Measurements from ENCODE around the gene TREH. TPM values are rescaled to one million over a fixed set of nuclear protein-coding genes. Genes with fewer than 3 reads are reported as not detected.
"Not testable (repeated sequence)": the region's sequence is repeated elsewhere in the genome, so short reads cannot be mapped to it uniquely, and the experiment has no call there.

Gene TREH
- total RNA-seq = not detected in 2 replicates

GRCh38 chr11:118679483-118679882 is at the start of gene TREH:
TREH (minus strand) TSS chr11:118679650; CDS start chr11:118679627, 23 bp downstream.
- Mint-ChIP-seq H3K27ac (no peak within 1 kb of the TSS), H3K27me3 (ENCODE audit: low read depth) (peaks cover 6% of the 10 kb centered on the region), H3K9me3 (no peaks in the 10 kb centered on the region), H3K36me3 (ENCODE audit: low read depth) (no peaks in the 10 kb centered on the region), H3K4me1 (ENCODE audit: low read depth) (no peaks in the 10 kb centered on the region), H3K4me3 (ENCODE audit: low read depth) (no peak within 1 kb of the TSS)
- intact Hi-C loops (cut with micrococcal nuclease) = no loop called here
- DNase-seq (ENCODE audit: low spot score) = no peak

- H3K27ac Mint-ChIP-seq; H3K9me3 Mint-ChIP-seq; DNase-seq (ENCODE audit: low spot score); H3K36me3 Mint-ChIP-seq (ENCODE audit: low read depth); H3K4me1 Mint-ChIP-seq (ENCODE audit: low read depth); H3K4me3 Mint-ChIP-seq (ENCODE audit: low read depth); intact Hi-C loops (cut with micrococcal nuclease): not testable (repeated sequence)
- H3K27me3 Mint-ChIP-seq (ENCODE audit: low read depth) = peaks cover 35% of the 10 kb centered on the region
These were observed 48.7 kb upstream of the TREH start for GRCh38 chr11:118728112-118728511.

GRCh38 chr11:118727721-118728066 is 48.2 kb upstream of the TREH start:
- intact Hi-C loops (cut with micrococcal nuclease); H3K9me3 Mint-ChIP-seq; H3K4me1 Mint-ChIP-seq (ENCODE audit: low read depth); H3K36me3 Mint-ChIP-seq (ENCODE audit: low read depth); H3K27ac Mint-ChIP-seq; DNase-seq (ENCODE audit: low spot score); H3K4me3 Mint-ChIP-seq (ENCODE audit: low read depth): not testable (repeated sequence)
- H3K27me3 Mint-ChIP-seq (ENCODE audit: low read depth) = peaks cover 35% of the 10 kb centered on the region

- H3K4me1 Mint-ChIP-seq (ENCODE audit: low read depth); intact Hi-C loops (cut with micrococcal nuclease); H3K4me3 Mint-ChIP-seq (ENCODE audit: low read depth); H3K36me3 Mint-ChIP-seq (ENCODE audit: low read depth); DNase-seq (ENCODE audit: low spot score); H3K27ac Mint-ChIP-seq; H3K9me3 Mint-ChIP-seq: not testable (repeated sequence)
- peaks cover 35% of the 10 kb centered on the region for H3K27me3 Mint-ChIP-seq (ENCODE audit: low read depth)
These were observed 47.7 kb upstream of the TREH start for GRCh38 chr11:118727001-118727720.

- H3K36me3 Mint-ChIP-seq (ENCODE audit: low read depth); H3K27ac Mint-ChIP-seq; H3K9me3 Mint-ChIP-seq; H3K4me1 Mint-ChIP-seq (ENCODE audit: low read depth); DNase-seq (ENCODE audit: low spot score); H3K4me3 Mint-ChIP-seq (ENCODE audit: low read depth); intact Hi-C loops (cut with micrococcal nuclease): not testable (repeated sequence)
- H3K27me3 Mint-ChIP-seq (ENCODE audit: low read depth) = peaks cover 16% of the 10 kb centered on the region
These were observed 42.1 kb upstream of the TREH start for GRCh38 chr11:118721478-118722015.

GRCh38 chr11:118720740-118721139 is 41.3 kb upstream of the TREH start:
- H3K9me3 Mint-ChIP-seq; DNase-seq (ENCODE audit: low spot score); H3K36me3 Mint-ChIP-seq (ENCODE audit: low read depth); H3K27ac Mint-ChIP-seq; intact Hi-C loops (cut with micrococcal nuclease); H3K4me1 Mint-ChIP-seq (ENCODE audit: low read depth); H3K4me3 Mint-ChIP-seq (ENCODE audit: low read depth): not testable (repeated sequence)
- H3K27me3 Mint-ChIP-seq (ENCODE audit: low read depth) = peaks cover 11% of the 10 kb centered on the region

- H3K4me1 Mint-ChIP-seq (ENCODE audit: low read depth); H3K36me3 Mint-ChIP-seq (ENCODE audit: low read depth); intact Hi-C loops (cut with micrococcal nuclease); H3K9me3 Mint-ChIP-seq; H3K4me3 Mint-ChIP-seq (ENCODE audit: low read depth); H3K27me3 Mint-ChIP-seq (ENCODE audit: low read depth); DNase-seq (ENCODE audit: low spot score); H3K27ac Mint-ChIP-seq: not testable (repeated sequence)
These were observed 40.6 kb upstream of the TREH start for GRCh38 chr11:118720078-118720477.

- H3K27me3 Mint-ChIP-seq (ENCODE audit: low read depth); H3K4me1 Mint-ChIP-seq (ENCODE audit: low read depth); intact Hi-C loops (cut with micrococcal nuclease); H3K36me3 Mint-ChIP-seq (ENCODE audit: low read depth); DNase-seq (ENCODE audit: low spot score); H3K4me3 Mint-ChIP-seq (ENCODE audit: low read depth); H3K27ac Mint-ChIP-seq; H3K9me3 Mint-ChIP-seq: not testable (repeated sequence)
These were observed 39.1 kb upstream of the TREH start for GRCh38 chr11:118718562-118718961.

GRCh38 chr11:118717733-118718132 is 38.3 kb upstream of the TREH start:
- DNase-seq (ENCODE audit: low spot score); H3K27me3 Mint-ChIP-seq (ENCODE audit: low read depth); H3K4me1 Mint-ChIP-seq (ENCODE audit: low read depth); H3K36me3 Mint-ChIP-seq (ENCODE audit: low read depth); H3K9me3 Mint-ChIP-seq; H3K4me3 Mint-ChIP-seq (ENCODE audit: low read depth); H3K27ac Mint-ChIP-seq; intact Hi-C loops (cut with micrococcal nuclease): not testable (repeated sequence)

GRCh38 chr11:118717221-118717620 is 37.8 kb upstream of the TREH start:
- H3K4me1 Mint-ChIP-seq (ENCODE audit: low read depth); H3K36me3 Mint-ChIP-seq (ENCODE audit: low read depth); H3K27ac Mint-ChIP-seq; intact Hi-C loops (cut with micrococcal nuclease); H3K27me3 Mint-ChIP-seq (ENCODE audit: low read depth); DNase-seq (ENCODE audit: low spot score); H3K9me3 Mint-ChIP-seq; H3K4me3 Mint-ChIP-seq (ENCODE audit: low read depth): not testable (repeated sequence)

GRCh38 chr11:118715837-118716260 is 36.4 kb upstream of the TREH start:
- no peak overlapping the region for H3K4me3 Mint-ChIP-seq (ENCODE audit: low read depth)
- peaks cover 6% of the 10 kb centered on the region for H3K27me3 Mint-ChIP-seq (ENCODE audit: low read depth)
- H3K27ac Mint-ChIP-seq = no peak overlapping the region

GRCh38 chr11:118715245-118715831 is 35.9 kb upstream of the TREH start:
- no peaks in the 10 kb centered on the region for H3K36me3 Mint-ChIP-seq (ENCODE audit: low read depth)
- DNase-seq (ENCODE audit: low spot score) = no peak
- no peaks in the 10 kb centered on the region for H3K9me3 Mint-ChIP-seq
- peaks cover 4% of the 10 kb centered on the region for H3K4me1 Mint-ChIP-seq (ENCODE audit: low read depth)
- intact Hi-C loops (cut with micrococcal nuclease) = no loop called here
- peaks cover 6% of the 10 kb centered on the region for H3K27me3 Mint-ChIP-seq (ENCODE audit: low read depth)
- no peak overlapping the region for H3K4me3 Mint-ChIP-seq (ENCODE audit: low read depth)
- H3K27ac Mint-ChIP-seq = no peak overlapping the region

More at GRCh38 chr11:118715837-118716260, 36.4 kb upstream of the TREH start:
- no peak for DNase-seq (ENCODE audit: low spot score)
- H3K9me3 Mint-ChIP-seq = no peaks in the 10 kb centered on the region
- intact Hi-C loops (cut with micrococcal nuclease) = no loop called here
- peaks cover 4% of the 10 kb centered on the region for H3K4me1 Mint-ChIP-seq (ENCODE audit: low read depth)
- no peaks in the 10 kb centered on the region for H3K36me3 Mint-ChIP-seq (ENCODE audit: low read depth)

GRCh38 chr11:118714816-118715215 is 35.4 kb upstream of the TREH start:
- Mint-ChIP-seq H3K4me3 (ENCODE audit: low read depth) (no peak overlapping the region), H3K4me1 (ENCODE audit: low read depth) (peaks cover 4% of the 10 kb centered on the region), H3K9me3 (no peaks in the 10 kb centered on the region), H3K27me3 (ENCODE audit: low read depth) (peaks cover 5% of the 10 kb centered on the region), H3K36me3 (ENCODE audit: low read depth) (no peaks in the 10 kb centered on the region), H3K27ac (no peak overlapping the region)
- intact Hi-C loops (cut with micrococcal nuclease) = no loop called here
- DNase-seq (ENCODE audit: low spot score) = no peak

All from activated T-helper 2 cell treated with anti-CD3 and anti-CD28 coated beads, Interferon-gamma antibody, Interleukin-2, Interleukin-4, amounts not matched to agents 10 μg/mL and 5 μg/mL and 100 μg/mL, durations not matched to agents 14 hours and 24 hours and 36 hours (primary cell).